ENCODE results near the gene IL18RAP. TPM values are rescaled to one million over a fixed set of nuclear protein-coding genes. Genes with fewer than 3 reads are reported as not detected.

IL18RAP gene
- total RNA-seq, 2 experiments from 2014 or later, result 5.3 to 5.5 TPM

DNA sequence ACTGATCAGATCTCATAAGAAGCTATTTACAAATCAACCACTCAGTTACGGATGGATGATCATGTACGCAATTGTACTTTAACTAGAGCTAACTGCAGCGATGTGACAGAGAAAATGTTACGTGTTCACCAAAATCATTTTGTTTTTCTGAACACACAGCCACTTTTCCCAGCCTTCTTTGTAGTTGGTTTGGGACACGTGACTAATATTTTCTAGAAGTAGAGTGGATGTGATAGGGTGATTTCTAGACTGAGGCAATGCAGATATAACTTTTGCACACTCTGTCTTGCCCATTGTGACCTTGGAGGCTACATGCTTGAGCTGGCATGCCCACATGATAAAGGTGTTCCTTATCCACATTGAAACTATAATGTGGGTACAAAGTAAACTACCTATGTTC, 40.2 kb downstream of the IL18RAP start:
- no peaks in the 10 kb centered on the region for H3K4me1 Mint-ChIP-seq

DNA sequence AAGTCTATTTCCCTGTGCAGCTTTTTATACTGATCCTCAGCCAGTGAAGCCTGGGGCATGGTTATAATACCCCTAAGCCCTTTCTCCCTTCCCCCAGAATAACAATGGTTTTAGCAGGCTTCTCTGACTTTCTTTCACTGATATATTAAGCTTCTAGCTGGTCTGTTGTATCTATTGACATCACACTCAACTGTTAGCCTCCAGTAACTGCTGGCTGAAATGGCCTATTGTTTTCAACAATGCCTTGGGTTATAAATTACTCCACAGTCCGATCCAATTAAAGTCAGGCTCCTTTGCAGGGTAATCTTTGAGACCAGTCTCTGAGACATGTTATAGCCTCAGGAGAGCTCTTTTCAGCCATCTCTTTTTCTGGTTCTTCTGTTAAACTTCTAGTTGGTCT, 47.2 kb downstream of the IL18RAP start:
- Mint-ChIP-seq H3K4me3 (no peak overlapping the region), H3K27ac (no peak overlapping the region)
- DNase-seq, result no peak

More for the DNA sequence above, 40.2 kb downstream of the IL18RAP start:
- no peak overlapping the region for H3K27ac Mint-ChIP-seq
- peaks cover 4% of the 10 kb centered on the region for H3K9me3 Mint-ChIP-seq
- H3K27me3 Mint-ChIP-seq, result peaks cover 12% of the 10 kb centered on the region
- no peak overlapping the region for H3K4me3 Mint-ChIP-seq
- DNase-seq, result no peak
- no peaks in the 10 kb centered on the region for H3K36me3 Mint-ChIP-seq

DNA sequence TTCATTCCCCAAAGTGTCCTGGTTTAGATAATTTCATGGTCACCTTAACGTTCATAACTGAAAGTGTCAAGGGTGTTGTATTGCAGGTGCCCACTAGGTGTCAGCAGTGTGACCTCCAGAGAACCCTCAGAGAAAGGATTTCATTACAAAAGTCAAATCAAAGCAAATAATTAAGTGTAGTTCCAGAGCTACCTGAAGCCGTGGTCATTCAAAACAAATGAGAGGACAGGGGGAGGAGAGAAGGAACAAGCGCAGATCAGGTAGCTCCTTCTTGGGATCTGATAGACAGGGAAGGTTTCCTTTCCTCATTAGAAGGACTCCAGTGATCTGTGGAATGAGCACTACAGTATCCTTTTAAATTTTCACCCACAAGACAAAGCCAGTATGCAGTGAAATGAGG, 50.1 kb downstream of the IL18RAP start, which contains the start of gene SLC9A4:
Gene SLC9A4 (plus strand): TSS at position 207 of the 400 bp plus-strand sequence. CDS start 534 bp downstream, outside the sequence.
- Mint-ChIP-seq H3K27me3 (peaks cover 17% of the 10 kb centered on the region), H3K27ac (no peak within 1 kb of the TSS), H3K9me3 (peaks cover 8% of the 10 kb centered on the region), H3K4me3 (no peak within 1 kb of the TSS), H3K36me3 (peaks cover 3% of the 10 kb centered on the region), H3K4me1 (no peaks in the 10 kb centered on the region)
- peak; percentile 33 for DNase-seq

More for the DNA sequence above, 47.2 kb downstream of the IL18RAP start:
- Mint-ChIP-seq H3K9me3 (peaks cover 8% of the 10 kb centered on the region), H3K36me3 (peaks cover 3% of the 10 kb centered on the region), H3K4me1 (no peaks in the 10 kb centered on the region), H3K27me3 (peaks cover 17% of the 10 kb centered on the region)

DNA sequence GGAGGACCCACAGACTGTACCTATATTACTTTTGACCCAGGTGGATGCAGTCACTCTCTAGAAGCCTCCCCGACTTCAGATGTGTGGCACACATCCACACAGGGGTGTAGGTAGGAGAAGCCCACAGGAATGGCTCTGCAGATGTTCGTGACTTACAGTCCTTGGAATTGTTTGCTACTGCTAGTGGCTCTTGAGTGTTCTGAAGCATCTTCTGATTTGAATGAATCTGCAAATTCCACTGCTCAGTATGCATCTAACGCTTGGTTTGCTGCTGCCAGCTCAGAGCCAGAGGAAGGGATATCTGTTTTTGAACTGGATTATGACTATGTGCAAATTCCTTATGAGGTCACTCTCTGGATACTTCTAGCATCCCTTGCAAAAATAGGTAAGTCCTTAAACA, 50.7 kb downstream of the IL18RAP start:
- Mint-ChIP-seq H3K4me3 (no peak overlapping the region), H3K9me3 (peaks cover 8% of the 10 kb centered on the region), H3K4me1 (no peaks in the 10 kb centered on the region), H3K27me3 (peaks cover 13% of the 10 kb centered on the region), H3K27ac (no peak overlapping the region), H3K36me3 (peaks cover 3% of the 10 kb centered on the region)
- DNase-seq, result no peak

DNA sequence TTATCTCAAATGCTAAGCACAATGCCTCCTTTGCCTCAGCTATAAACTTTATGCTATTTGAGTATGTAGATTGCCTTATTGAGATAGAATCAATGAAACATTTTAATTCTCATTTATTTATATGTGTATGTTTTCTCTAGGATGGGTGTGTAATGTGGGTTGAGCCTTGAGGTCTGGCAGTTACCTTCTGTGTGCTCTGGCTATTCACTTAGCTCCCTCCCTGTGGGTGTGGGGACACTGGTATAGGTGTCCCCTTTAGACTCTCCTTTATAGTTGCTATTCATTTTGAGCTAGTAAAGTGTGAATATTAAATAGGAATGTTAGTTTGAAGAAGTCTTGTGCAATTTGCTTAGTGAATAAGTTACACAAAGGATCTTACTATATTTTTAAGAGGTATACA, 51.8 kb downstream of the IL18RAP start:
- H3K27ac Mint-ChIP-seq, result no peak overlapping the region

DNA sequence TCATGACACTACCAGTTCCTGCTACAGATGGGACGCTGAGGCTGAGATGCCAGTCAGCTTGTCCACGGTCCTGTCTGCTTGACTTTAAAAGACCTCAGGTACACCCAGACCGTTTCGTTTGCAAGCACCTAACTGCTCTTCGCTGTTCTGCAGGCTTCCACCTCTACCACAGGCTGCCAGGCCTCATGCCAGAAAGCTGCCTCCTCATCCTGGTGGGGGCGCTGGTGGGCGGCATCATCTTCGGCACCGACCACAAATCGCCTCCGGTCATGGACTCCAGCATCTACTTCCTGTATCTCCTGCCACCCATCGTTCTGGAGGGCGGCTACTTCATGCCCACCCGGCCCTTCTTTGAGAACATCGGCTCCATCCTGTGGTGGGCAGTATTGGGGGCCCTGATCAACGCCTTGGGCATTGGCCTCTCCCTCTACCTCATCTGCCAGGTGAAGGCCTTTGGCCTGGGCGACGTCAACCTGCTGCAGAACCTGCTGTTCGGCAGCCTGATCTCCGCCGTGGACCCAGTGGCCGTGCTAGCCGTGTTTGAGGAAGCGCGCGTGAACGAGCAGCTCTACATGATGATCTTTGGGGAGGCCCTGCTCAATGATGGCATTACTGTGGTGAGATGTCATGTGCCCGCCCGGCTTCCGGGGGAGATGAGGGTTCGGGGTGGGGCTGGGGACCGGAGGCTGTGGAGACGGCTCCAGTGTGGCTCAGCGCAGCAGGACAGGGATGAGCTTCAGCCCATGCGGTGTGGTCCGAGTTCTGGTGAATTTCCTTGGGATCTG, 55.9 kb downstream of the IL18RAP start:
- no peaks in the 10 kb centered on the region for H3K36me3 Mint-ChIP-seq
- peaks cover 4% of the 10 kb centered on the region for H3K27me3 Mint-ChIP-seq
- DNase-seq, result no peak
- H3K4me1 Mint-ChIP-seq, result no peaks in the 10 kb centered on the region
- no peak overlapping the region for H3K27ac Mint-ChIP-seq
- H3K9me3 Mint-ChIP-seq, result no peaks in the 10 kb centered on the region
- H3K4me3 Mint-ChIP-seq, result no peak overlapping the region

More for the DNA sequence above, 51.8 kb downstream of the IL18RAP start:
- Mint-ChIP-seq H3K36me3 (peaks cover 3% of the 10 kb centered on the region), H3K9me3 (peaks cover 6% of the 10 kb centered on the region), H3K27me3 (peaks cover 13% of the 10 kb centered on the region), H3K4me3 (no peak overlapping the region), H3K4me1 (no peaks in the 10 kb centered on the region)
- DNase-seq, result no peak

DNA sequence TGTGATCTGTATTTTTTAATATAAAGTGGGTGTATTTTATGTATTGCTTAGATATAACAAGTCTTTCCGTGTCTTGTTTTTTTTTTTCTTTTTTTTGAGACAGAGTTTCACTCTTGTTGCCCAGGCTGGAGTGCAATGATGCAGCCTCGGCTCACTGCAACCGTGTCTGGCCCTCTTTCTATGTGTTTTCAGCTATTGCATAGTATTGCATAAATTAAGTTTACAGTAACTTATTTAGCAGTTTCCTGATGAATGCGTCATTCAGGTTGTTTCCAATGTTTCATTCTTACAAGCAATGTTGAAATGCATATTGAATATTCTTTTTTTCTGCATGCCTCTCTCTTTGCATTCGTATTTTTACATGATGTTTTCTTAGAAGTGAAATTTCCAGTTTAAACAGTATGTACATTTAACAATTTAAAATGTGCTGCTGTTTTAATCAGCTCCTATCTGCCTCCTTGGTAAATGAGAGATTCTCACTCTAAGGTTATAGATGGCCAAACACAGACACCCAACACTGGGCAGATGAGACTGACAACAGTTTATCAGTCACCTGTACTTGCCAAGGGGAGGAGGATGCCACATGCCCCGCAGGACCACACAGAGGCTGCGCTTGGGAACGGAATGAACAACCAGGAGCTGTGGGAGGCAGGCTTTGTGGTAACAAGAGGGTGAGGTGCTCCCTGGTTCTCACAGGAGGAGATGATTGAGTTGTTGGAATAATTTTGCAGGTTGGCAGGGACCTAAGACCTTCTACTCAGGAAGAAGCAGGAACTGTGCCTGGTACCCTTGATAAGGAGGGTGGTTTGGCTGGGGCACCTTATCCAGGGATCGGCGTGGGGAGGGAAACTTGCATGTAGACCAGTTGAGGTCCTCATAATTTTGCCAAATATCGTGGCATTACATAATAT, 57.6 kb downstream of the IL18RAP start:
- Mint-ChIP-seq H3K27me3 (peaks cover 4% of the 10 kb centered on the region), H3K4me1 (no peaks in the 10 kb centered on the region), H3K27ac (no peak overlapping the region)

DNA sequence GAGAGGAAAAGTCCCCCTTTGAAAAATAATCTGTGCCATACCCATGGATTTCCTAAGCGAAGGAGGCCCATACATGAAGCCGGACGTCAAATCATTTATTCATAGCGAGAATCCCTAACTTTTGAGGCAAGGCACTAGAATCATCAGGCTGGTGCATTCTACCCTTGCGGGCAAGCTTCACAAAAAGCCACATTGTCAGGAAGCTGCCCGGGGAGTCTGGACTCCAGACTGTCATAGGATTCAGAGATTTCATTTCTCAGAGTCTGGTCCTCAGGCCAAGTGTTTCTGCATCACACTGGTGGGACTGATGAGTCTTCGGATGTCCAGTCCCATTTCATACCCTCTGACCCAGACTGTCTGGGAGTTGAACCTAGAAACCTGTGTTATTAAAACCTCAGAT, 59.0 kb downstream of the IL18RAP start:
- no peaks in the 10 kb centered on the region for H3K9me3 Mint-ChIP-seq
- no peak for DNase-seq
- no peak overlapping the region for H3K4me3 Mint-ChIP-seq
- no peaks in the 10 kb centered on the region for H3K4me1 Mint-ChIP-seq
- no peaks in the 10 kb centered on the region for H3K36me3 Mint-ChIP-seq
- H3K27me3 Mint-ChIP-seq, result peaks cover 12% of the 10 kb centered on the region
- H3K27ac Mint-ChIP-seq, result no peak overlapping the region

More for the DNA sequence above, 57.6 kb downstream of the IL18RAP start:
- H3K4me3 Mint-ChIP-seq, result no peak overlapping the region
- H3K36me3 Mint-ChIP-seq, result no peaks in the 10 kb centered on the region
- H3K9me3 Mint-ChIP-seq, result no peaks in the 10 kb centered on the region
- no peak for DNase-seq

DNA sequence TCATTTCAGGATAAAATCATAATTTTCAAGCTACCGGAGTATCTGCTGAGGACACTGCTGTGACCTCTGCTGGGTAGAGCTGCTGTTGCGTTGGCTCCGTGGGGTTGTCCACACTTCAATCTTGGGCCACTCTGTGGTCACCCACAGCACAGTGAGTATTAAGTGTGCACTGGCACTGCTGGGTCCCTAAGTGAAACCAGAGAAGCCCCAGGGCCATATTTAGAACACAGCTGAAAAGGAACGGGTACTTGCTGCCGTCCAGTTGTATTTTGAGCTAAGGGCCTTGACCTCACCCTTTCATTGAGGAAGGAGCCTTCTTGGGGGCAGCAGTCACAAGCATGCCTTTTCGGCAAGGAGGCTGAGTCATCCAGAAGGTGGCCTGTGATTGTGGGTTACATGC, 60.1 kb downstream of the IL18RAP start:
- Mint-ChIP-seq H3K36me3 (no peaks in the 10 kb centered on the region), H3K4me1 (peaks cover 5% of the 10 kb centered on the region), H3K27ac (no peak overlapping the region), H3K9me3 (no peaks in the 10 kb centered on the region), H3K27me3 (peaks cover 20% of the 10 kb centered on the region), H3K4me3 (no peak overlapping the region)
- DNase-seq, result no peak

DNA sequence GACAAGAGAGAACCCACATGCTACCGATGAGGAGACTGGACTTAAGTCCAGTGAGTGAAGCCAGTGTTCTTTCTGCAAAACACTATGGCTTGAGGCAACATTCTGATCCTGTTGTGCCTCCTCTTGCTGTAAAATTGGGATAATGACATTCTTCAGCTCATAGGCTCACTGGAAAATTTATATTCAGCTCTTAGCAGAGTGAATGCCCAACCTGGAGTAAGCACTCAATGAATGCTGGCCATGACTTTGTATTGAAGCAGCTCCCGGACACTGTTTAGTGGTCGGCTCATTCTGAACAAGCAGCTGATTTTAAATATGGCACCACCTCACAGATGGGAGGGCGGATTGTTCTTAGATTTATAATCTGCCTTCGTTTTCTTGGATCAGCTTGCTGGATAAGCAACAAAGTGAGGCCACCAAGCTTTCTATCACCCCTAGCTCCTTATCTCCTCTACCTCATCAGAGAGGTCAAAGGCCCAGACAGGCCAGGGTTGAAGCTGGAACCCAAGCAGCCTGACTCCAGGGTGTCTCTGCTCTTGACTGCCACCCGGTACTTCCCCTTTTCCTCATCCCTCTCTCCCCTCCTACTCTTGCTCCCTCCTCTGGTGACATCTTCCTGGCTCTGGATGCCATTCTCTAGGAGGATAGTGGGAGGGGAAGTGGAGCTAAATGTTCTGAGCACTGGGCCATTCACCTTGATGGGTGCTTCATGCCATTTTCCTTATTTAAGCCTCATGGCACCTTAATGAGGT, 61.5 kb downstream of the IL18RAP start:
- Mint-ChIP-seq H3K36me3 (no peaks in the 10 kb centered on the region), H3K27ac (no peak overlapping the region), H3K4me1 (peaks cover 7% of the 10 kb centered on the region), H3K9me3 (no peaks in the 10 kb centered on the region), H3K4me3 (no peak overlapping the region), H3K27me3 (peaks cover 20% of the 10 kb centered on the region)
- no peak for DNase-seq

DNA sequence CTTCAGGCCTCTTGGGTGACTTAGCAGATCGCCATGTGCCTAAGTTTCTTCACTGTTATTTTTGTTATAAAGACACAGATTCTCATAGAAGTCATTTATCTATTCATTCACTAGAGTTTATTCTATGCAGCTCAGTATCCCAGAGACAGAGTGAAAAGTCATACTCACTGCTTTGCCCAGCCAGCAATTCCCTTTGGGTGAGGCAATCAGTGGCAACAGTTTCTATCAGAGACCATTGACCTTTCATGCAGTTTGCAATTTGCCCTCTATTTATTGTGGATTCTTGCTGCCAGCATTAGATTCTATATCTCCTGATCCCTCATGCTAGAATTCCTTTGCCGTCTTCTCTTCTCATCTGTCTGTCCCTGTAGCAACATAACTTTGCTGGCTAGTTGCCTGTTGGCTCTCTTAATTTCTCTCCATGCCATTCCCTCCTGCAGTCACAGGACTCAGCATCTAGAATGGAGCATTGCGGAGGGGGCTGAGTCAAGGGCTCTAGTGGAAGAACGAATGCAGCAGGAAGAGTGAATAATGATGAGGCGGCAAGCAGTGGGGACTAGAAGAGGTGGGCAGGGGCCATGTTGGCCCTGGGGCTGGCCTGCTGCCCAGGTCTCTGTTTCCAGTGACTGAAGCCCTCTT, 62.3 kb downstream of the IL18RAP start:
- H3K4me1 Mint-ChIP-seq, result peaks cover 13% of the 10 kb centered on the region
- peaks cover 20% of the 10 kb centered on the region for H3K27me3 Mint-ChIP-seq
- no peak overlapping the region for H3K4me3 Mint-ChIP-seq
- no peak for DNase-seq
- H3K36me3 Mint-ChIP-seq, result no peaks in the 10 kb centered on the region
- no peaks in the 10 kb centered on the region for H3K9me3 Mint-ChIP-seq
- H3K27ac Mint-ChIP-seq, result no peak overlapping the region

DNA sequence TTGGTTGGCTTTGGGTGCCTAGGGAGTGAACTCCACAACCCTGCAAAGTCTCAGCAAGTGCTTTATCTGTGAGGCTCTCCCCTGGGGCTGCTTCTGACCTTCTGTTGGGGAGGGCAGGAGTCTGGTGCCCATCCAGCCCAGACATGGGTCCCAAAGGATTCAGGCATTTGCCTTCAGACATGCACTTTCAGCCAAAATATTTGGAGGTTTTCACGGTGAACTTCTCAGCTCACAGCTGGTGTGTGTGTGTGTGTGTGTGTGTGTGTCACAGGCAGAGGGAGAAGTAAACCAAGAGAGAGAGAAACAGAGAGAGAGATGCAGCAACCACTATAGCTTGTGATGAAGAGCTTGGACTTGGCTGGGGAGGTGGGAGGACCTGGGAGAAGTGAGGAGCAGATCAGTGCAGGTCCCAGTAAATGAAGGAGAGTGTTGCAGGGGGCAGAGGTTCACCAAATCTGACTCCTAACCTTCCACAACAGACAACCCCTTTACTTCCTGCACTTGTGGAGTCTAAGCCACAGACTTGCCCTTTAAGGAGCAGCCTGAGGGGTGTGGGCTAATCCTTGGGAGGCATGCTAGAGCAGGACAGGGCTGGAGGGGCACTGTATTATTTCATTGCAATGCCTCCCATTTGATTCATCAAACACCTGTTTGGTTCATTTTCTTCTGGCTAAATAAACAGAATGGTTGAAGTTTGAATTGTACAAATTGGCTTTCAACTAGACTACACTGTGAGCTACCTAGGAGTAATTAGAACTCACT, 64.2 kb downstream of the IL18RAP start:
- no peak for DNase-seq
- Mint-ChIP-seq H3K27me3 (peaks cover 20% of the 10 kb centered on the region), H3K4me1 (peaks cover 13% of the 10 kb centered on the region), H3K36me3 (no peaks in the 10 kb centered on the region), H3K27ac (no peak overlapping the region), H3K9me3 (peaks cover 3% of the 10 kb centered on the region), H3K4me3 (no peak overlapping the region)

DNA sequence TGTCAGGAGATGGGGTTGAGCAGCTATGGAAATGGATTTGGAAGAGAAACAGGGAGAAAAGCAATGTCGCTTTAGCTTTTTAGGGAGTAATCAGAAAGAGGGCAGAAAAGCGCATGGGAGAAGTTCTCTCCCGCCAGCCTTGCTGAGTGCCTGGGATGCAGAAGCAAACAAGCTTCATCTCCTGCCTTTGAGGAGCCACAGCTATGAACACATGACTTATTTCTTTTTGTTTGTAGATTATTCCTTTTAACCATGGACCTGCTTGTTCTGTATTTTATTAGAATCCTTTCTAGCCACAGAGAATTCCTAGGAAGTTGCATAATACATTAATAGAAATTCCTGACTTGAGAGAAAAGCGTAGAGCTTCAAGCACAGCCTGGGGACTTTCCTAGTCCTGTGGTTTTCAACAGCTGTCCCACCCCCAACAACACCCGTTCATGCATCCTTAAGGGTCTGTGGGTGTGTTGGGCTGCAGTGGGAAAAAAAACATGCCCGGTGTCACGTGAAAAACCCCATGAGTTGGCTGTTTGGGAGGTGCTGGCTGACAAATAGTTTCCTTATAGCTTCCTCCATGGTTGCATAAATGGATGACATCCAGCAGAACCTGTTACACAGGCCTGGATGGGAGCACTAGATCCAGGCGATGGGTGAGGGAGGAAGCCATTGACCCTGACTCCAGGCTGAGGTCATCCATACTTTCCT, 65.0 kb downstream of the IL18RAP start:
- Mint-ChIP-seq H3K27ac (no peak overlapping the region), H3K4me3 (no peak overlapping the region), H3K27me3 (peaks cover 20% of the 10 kb centered on the region), H3K36me3 (no peaks in the 10 kb centered on the region), H3K9me3 (peaks cover 3% of the 10 kb centered on the region), H3K4me1 (peaks cover 13% of the 10 kb centered on the region)
- DNase-seq, result no peak

Measured in activated naive CD8-positive, alpha-beta T cell treated with anti-CD3 and anti-CD28 coated beads for 36 hours (primary cell).